ENCODE measurements around the gene C1GALT1. TPM values are rescaled to one million over a fixed set of nuclear protein-coding genes. Genes with fewer than 3 reads are reported as not detected.

Gene C1GALT1
- total RNA-seq, result 9.7 and 20.8 TPM in 2 replicates

DNA sequence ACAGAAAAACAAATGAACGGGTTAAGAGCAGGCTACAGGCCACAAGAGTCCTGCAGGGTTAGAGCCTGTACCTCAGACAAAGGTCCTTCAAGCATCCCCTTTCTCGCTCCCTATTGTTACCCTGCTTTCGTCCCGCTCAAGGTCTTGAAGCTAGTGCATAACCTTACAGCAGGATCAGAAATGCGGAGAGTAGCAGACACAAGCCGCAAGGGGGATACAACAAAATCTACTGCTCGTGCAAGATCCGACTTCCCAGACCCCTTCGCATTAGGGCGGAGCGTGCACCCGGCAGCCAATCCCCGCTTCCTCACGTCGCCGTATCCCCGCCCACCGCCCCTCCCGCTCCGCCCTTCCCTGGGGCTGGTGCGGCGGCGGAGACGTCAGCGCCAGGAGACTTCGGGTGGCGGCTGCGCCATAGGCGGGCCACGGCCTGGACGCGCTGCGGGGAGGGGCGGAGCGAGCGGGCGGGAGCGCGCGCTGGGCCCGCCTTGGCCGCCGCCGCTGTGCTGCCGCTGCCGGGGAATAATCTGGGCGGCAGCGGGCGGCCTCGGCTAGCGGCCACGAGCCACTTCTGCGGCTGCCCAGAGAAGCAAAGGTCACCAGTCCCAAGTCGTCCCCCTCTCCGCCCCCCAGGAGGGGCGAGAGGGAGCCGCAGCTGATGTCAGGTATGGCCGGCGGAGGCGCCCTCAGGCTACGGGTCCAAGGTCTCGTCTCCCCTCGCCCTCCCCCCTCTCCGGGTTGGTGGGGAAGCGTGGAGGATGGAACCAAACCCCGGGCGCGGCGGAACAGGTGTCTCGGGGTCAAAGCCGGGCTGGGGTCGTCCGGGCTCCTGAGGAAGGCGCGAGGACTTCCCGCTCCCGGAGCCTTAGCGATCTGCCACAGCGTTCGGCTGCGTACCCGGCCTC, at the start of gene C1GALT1:
Gene C1GALT1 (plus strand): TSS at position 389 of the 905 bp plus-strand sequence. CDS start 51,776 bp downstream, outside the sequence.

All from smooth muscle cell of bladder (primary cell).